Heart left ventricle (tissue), 16 donors: ENCODE measurements around the gene SNUPN. TPM values are rescaled to one million over a fixed set of nuclear protein-coding genes. Genes with fewer than 3 reads are reported as not detected.

Source experiments
- ATAC-seq, 4 donors: fragments of 200-7000 bp; cut with Tn5 transposase; one replicate each; pipeline ENCODE4 v1.9.1; 2020 to 2022; ENCODE audit warnings: moderate library complexity in 4 of 4, mild to moderate bottlenecking in 3 of 4, moderate number of reproducible peaks in 1 of 4
- DNase-seq, 5 donors: peaks; one replicate each; pipeline ENCODE4 v3.0.0-alpha.2; 2020
- H3K27ac ChIP-seq, 12 donors: fragments of 200-600 bp; sonication (generic) in 4 of 12; one replicate each; pipeline versions ENCODE4 v1.5.0 to v1.8.0; 2016 to 2022; ENCODE audit warnings: mild to moderate bottlenecking in 2 of 12
- H3K27me3 ChIP-seq, 9 donors: fragments of 200-600 bp; sonication (generic) in 2 of 9; one replicate each; pipeline versions ENCODE4 v1.5.1 to v1.8.0; 2016 to 2022; ENCODE audit warnings: mild to moderate bottlenecking in 3 of 9
- H3K36me3 ChIP-seq, 9 donors: fragments of 200-600 bp; sonication (generic) in 2 of 9; one replicate each; pipeline versions ENCODE4 v1.5.0 to v1.8.0; 2018 to 2022; ENCODE audit warnings: mild to moderate bottlenecking in 2 of 9
- H3K4me1 ChIP-seq, 12 donors: fragments of 200-600 bp; sonication (generic) in 4 of 12; one replicate each; pipeline versions ENCODE4 v1.5.0 to v1.8.0; 2016 to 2022; ENCODE audit warnings: mild to moderate bottlenecking in 3 of 12
- H3K4me3 ChIP-seq, 12 donors: fragments of 200-600 bp; sonication (generic) in 4 of 12; one replicate each; pipeline versions ENCODE4 v1.5.0 to v1.8.0; 2017 to 2022; ENCODE audit warnings: mild to moderate bottlenecking in 9 of 12, moderate library complexity in 4 of 12
- H3K9me3 ChIP-seq, 12 donors: fragments of 200-600 bp; sonication (generic) in 4 of 12; one replicate each; pipeline versions ENCODE4 v1.5.0 to v1.8.0; 2016 to 2022; ENCODE audit warnings: mild to moderate bottlenecking in 1 of 12
- POLR2A ChIP-seq, 2 donors: fragments of 450-650 bp; IDR thresholded peaks; one replicate each; pipeline ENCODE4 v1.6.1; 2017; ENCODE audit warnings: antibody characterized with exemption in 2 of 2, mild to moderate bottlenecking in 2 of 2, moderate library complexity in 2 of 2
- WGBS, 4 donors: extraction: QIAGEN DNeasy Blood & Tissue Kit in 2 of 4; methylation state at CpG; one replicate each; pipeline versions ENCODE4 v1.1.5 to v1.1.7; 2013 to 2018; 5-methylcytosine and 5-hydroxymethylcytosine counted together
- intact Hi-C, 10 donors: fragments of 100-400 bp; cut with DNase I; formaldehyde crosslinking; loops; one replicate each; pipeline versions ENCODE4 v1.11.1 to v1.14.2; 2022
- polyA plus RNA-seq, 2 donors: library from polyadenylated mRNA; stranded (reverse); fragments of 200-250 nt; gene quantifications; one replicate each; pipeline ENCODE4 v1.2.3, GENCODE V29; 2013
- total RNA-seq, 9 donors: library from RNA; depleted of rRNA in 2 of 9; stranded (reverse); fragments of >200 nt in 2 of 9; fragmentation: NEBNext Ultra II Directional in 3 of 9; extraction: Animal tissue kit (Norgen Biotek cat#: 25700) in 3 of 9; gene quantifications; one replicate each; pipeline versions ENCODE4 v1.1.0 to v1.2.4, GENCODE V29; 2016 to 2023
- TF ChIP-seq, protein P1 (sequence below), 12 donors: fragments of 200-600 bp; sonication (generic) in 4 of 12; IDR thresholded peaks; one replicate each; pipeline versions ENCODE4 v1.5.0 to v1.8.0; 2018 to 2022; ENCODE audit warnings: antibody characterized with exemption in 12 of 12, mild to moderate bottlenecking in 5 of 12
- donor health status: ischemic (EF 13 %, LVEDD 7.1; RV severe dilation, severe dysfunction).
- donor health status: healthy with polysubstance abuse.
- donor health status: DM: no; HTN: yes; CAD: no.
- donor health status: DM: no; HTN: no; CAD: no.
- donor health status: ischemic (EF 25% LVEDD 6.9; RV normal size, moderate dysfunction).
- donor health status: ischemic (EF 25% LVEDD 5.7; RV mildly dilated, moderate dysfunction).
- donor health status: healthy.
- donor health status: DM: yes; HTN: yes; CAD: no.
- donor health status: ischemic (EF 35%, LVEDD 5.7; RV mildly dilated, moderate dysfunction).
- donor health status: nonischemic (EF 11% LVEDD 7.7; RV severe dilation, severe dysfunction).
- donor health status: DM: yes; HTN: yes; CAD: no.
- donor health status: PGD.
- donor health status: ischemic (EF 29% LVEDD 5.4; RV normal size, mild dysfunction).
- donor health status: nonischemic (EF 23%, LVEDD 6.1; RV moderate dilation, normal function).

The SNUPN gene
- total and polyA plus RNA-seq, 11 donors: 13.2 to 21.6 (median 14.5) TPM

DNA sequence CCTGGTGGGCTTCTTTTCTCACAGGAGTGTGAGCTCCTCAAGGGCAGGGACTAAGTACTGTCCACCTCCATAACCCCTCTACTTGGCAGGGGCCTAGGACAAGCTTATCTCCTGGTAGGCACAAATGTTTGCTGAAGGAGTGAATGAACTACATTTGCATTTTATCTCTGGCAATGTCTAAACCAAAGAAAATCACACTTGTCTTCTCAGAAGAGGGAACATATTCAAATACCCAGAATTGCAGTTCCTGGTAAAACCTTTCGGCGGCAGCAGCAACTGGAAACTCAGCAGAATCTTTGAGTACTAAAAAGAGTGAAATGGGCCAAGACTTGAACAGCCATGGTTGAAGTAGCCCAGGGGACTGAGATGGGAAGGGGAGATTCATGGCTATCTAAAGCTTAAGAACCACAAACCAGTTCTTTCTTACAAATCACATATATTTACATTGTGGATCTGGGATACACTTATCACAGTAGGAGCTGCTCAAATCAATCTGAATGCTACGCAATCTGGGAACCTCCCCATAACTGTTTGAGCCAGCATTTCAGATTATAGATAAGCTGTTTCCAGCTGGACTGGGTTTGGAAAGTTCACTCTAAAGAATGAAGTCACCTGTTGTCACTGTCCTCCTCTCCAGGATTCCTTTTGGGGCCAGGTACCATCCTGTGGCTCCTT is 27.7 kb downstream of the SNUPN start:
- DNase-seq (no peak), ATAC-seq (peak in 1 of 4 donors; percentile 19)
- WGBS, 4 donors: 64 to 85% (median 74%) methylated on average over 3 of the region's 3 CpGs
- TF ChIP-seq, protein P1, sequence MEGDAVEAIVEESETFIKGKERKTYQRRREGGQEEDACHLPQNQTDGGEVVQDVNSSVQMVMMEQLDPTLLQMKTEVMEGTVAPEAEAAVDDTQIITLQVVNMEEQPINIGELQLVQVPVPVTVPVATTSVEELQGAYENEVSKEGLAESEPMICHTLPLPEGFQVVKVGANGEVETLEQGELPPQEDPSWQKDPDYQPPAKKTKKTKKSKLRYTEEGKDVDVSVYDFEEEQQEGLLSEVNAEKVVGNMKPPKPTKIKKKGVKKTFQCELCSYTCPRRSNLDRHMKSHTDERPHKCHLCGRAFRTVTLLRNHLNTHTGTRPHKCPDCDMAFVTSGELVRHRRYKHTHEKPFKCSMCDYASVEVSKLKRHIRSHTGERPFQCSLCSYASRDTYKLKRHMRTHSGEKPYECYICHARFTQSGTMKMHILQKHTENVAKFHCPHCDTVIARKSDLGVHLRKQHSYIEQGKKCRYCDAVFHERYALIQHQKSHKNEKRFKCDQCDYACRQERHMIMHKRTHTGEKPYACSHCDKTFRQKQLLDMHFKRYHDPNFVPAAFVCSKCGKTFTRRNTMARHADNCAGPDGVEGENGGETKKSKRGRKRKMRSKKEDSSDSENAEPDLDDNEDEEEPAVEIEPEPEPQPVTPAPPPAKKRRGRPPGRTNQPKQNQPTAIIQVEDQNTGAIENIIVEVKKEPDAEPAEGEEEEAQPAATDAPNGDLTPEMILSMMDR (IDR thresholded peaks at IDR 0.05): peak in 10 of 12 donors; percentile 13 to 47 (median 26)
- TF ChIP-seq POLR2A (IDR thresholded peaks at IDR 0.05): no peak
- Histone ChIP-seq H3K9me3 (no peaks in the 10 kb centered on the region), H3K4me3 (no peak overlapping the region), H3K4me1 (peaks cover 0 to 19% (median 10%) of the 10 kb centered on the region in 12 donors), H3K36me3 (peaks cover 0 to 90% (median 75%) of the 10 kb centered on the region in 9 donors), H3K27me3 (no peaks in the 10 kb centered on the region), H3K27ac (peak overlapping the region in 2 of 12 donors; percentile 5 to 18)
- intact Hi-C loops: loop anchor here in 1 of 10 donors (10.0 kb wide), 1 partner anchor 203 kb away; no protein-coding TSS in a partner anchor

DNA sequence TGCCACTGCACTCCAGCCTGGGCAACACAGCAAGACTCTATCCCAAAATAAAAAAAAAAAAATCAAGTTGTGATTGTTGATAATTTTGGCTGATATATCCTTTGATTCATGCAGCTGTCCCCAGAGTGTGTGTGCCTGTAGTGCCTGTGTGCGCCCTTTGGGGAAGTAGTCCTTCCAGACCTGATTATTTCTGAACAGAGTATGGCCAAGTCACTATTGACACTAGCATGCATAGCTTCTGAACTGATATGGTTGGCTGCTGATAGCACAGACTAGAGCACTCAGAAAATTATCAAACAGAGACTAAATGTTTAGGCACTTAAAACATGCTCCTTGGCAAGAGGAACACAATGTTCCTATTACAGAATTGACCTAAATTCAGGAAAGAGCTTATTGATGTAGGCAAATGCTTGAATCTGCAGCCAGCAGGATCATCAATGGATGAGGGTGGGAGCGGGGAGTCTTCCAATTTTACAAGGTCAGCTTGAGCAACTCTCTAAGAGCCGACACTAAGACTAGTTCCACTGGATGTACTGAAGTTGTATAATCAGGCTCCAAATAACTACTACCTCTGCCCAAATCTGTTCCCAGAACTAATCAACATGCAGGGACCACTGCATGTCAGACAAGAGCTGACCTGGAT is 28.7 kb downstream of the SNUPN start:
- H3K4me1 ChIP-seq: peaks cover 0 to 19% (median 10%) of the 10 kb centered on the region in 12 donors
- no peaks in the 10 kb centered on the region for H3K9me3 ChIP-seq
- intact Hi-C loops: loop anchor here in 1 of 10 donors (10.0 kb wide), 1 partner anchor 202 kb away; no protein-coding TSS in a partner anchor
- TF ChIP-seq, protein P1 (IDR thresholded peaks at IDR 0.05): no peak
- TF ChIP-seq POLR2A (IDR thresholded peaks at IDR 0.05): no peak
- ATAC-seq: peak in 1 of 4 donors; percentile 44
- no peak for DNase-seq
- 81 to 96% (median 89%) methylated on average over 3 of the region's 3 CpGs for WGBS, 4 donors
- no peaks in the 10 kb centered on the region for H3K27me3 ChIP-seq
- no peak overlapping the region for H3K27ac ChIP-seq
- H3K36me3 ChIP-seq: peaks cover 0 to 85% (median 66%) of the 10 kb centered on the region in 9 donors
- no peak overlapping the region for H3K4me3 ChIP-seq

DNA sequence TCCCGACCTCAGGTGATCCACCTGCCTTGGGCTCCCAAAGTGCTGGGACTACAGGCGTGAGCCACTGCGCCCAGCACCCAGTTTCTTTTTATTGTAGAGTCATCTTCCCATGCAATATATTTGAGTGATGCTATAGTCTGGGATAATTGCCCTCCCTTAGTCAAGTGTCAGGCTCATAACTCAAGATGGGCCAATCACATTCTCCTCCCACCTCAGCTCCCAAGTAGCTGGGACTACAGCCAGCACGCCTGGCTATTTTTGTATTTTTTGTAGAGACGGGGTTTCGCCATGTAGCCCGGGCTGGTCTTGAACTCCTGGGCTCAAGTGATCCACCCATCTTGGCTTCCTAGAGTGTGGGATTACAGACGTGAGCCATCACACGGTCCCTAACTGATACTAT is 31.2 kb downstream of the SNUPN start:
- TF ChIP-seq, protein P1 (IDR thresholded peaks at IDR 0.05): no peak
- TF ChIP-seq POLR2A (IDR thresholded peaks at IDR 0.05): no peak
- Histone ChIP-seq H3K27ac (no peak overlapping the region), H3K36me3 (peaks cover 0 to 79% (median 49%) of the 10 kb centered on the region in 9 donors), H3K9me3 (no peaks in the 10 kb centered on the region), H3K4me1 (peaks cover 0 to 19% (median 10%) of the 10 kb centered on the region in 12 donors), H3K4me3 (no peak overlapping the region), H3K27me3 (no peaks in the 10 kb centered on the region)
- intact Hi-C loops: loop anchor here in 1 of 10 donors (10.0 kb wide), 1 partner anchor 199 kb away; no protein-coding TSS in a partner anchor
- 62 to 76% (median 65%) methylated on average over 9 of the region's 9 CpGs for whole genome bisulfite sequencing, 4 donors
- peak in 3 of 4 donors; percentile 30 to 59 (median 57) for ATAC-seq
- peak in 1 of 5 donors; percentile 29 for DNase-seq
